PC-9 (cell line): ENCODE results near the gene KCNE4. TPM values are rescaled to one million over a fixed set of nuclear protein-coding genes. Genes with fewer than 3 reads are reported as not detected.

Source experiments
- BruUV-seq: library from RNA; stranded (reverse); fragments of 400-500 nt; replicated peaks from 2 replicates; lab custom pipeline; 2021; lab: Mats Ljungman, UMichigan
- CTCF ChIA-PET: fragments of 300-600 bp; sonication (Branson Sonifier 250); formaldehyde crosslinking; loops from one replicate; lab custom pipeline; 2022; ENCODE audit warnings: antibody characterized with exemption; lab: Charles Lee
- POLR2A ChIA-PET: fragments of 300-600 bp; sonication (Branson Sonifier 250); formaldehyde crosslinking; loops from one replicate; lab custom pipeline; 2022; ENCODE audit warnings: antibody characterized with exemption; ENCODE audit not compliant: unreplicated experiment; lab: Charles Lee
- DNase-seq, 2 experiments: peaks; one replicate each; pipeline versions ENCODE4 v3.0.0 to v3.0.0-alpha.2; 2015 to 2022; ENCODE audit warnings: mixed read lengths in 1 of 2
- H2AFZ ChIP-seq: fragments of 200-600 bp; sonication (generic); 2 replicates; pipeline ENCODE4 v1.8.1; 2017; ENCODE audit warnings: antibody characterized with exemption
- H3F3A ChIP-seq: fragments of 200-600 bp; sonication (generic); 2 replicates; pipeline ENCODE4 v1.8.1; 2017; ENCODE audit warnings: antibody characterized with exemption, mild to moderate bottlenecking, low read depth; ENCODE audit not compliant: insufficient read depth
- H3K27ac ChIP-seq: fragments of 200-600 bp; sonication (generic); 2 replicates; pipeline ENCODE4 v1.6.1; 2016; ENCODE audit warnings: mixed run types
- H3K27me3 ChIP-seq: fragments of 200-600 bp; sonication (generic); 2 replicates; pipeline ENCODE4 v1.6.1; 2016; ENCODE audit warnings: low read depth, mixed run types; ENCODE audit not compliant: insufficient read depth
- H3K36me3 ChIP-seq: fragments of 200-600 bp; sonication (generic); 2 replicates; pipeline ENCODE4 v1.6.1; 2016; ENCODE audit warnings: low read depth, mixed run types
- H3K4me1 ChIP-seq: fragments of 200-600 bp; sonication (generic); replicated peaks from 2 replicates; pipeline ENCODE4 v1.6.1; 2016; ENCODE audit warnings: mixed run types; ENCODE audit not compliant: insufficient read depth
- H3K4me2 ChIP-seq: fragments of 200-600 bp; sonication (generic); 2 replicates; pipeline ENCODE4 v1.6.1; 2017; ENCODE audit warnings: mixed run types
- H3K4me3 ChIP-seq: fragments of 200-600 bp; sonication (generic); 2 replicates; pipeline ENCODE4 v1.6.1; 2016; ENCODE audit warnings: mixed run types
- H3K79me2 ChIP-seq: fragments of 200-600 bp; sonication (generic); 2 replicates; pipeline ENCODE4 v1.6.1; 2017; ENCODE audit warnings: low read depth, mixed run types
- H3K9me2 ChIP-seq: fragments of 200-600 bp; sonication (generic); 2 replicates; pipeline ENCODE4 v1.8.1; 2017; ENCODE audit warnings: mild to moderate bottlenecking; ENCODE audit not compliant: insufficient read depth
- H3K9me3 ChIP-seq: fragments of 200-600 bp; sonication (generic); 2 replicates; pipeline ENCODE4 v1.8.1; 2016; ENCODE audit warnings: low read depth; ENCODE audit not compliant: insufficient read depth
- H4K20me1 ChIP-seq: fragments of 200-600 bp; sonication (generic); 2 replicates; pipeline ENCODE4 v1.8.1; 2017; ENCODE audit not compliant: insufficient read depth
- CTCF ChIP-seq: fragments of 200-600 bp; sonication (generic); conservative IDR thresholded peaks from 2 replicates; pipeline ENCODE4 v1.6.1; 2017; ENCODE audit warnings: mixed run types, antibody characterized with exemption, mild to moderate bottlenecking, moderate library complexity
- EZH2 ChIP-seq: fragments of 200-600 bp; sonication (generic); IDR thresholded peaks from 2 replicates; pipeline ENCODE4 v1.8.0; 2017; ENCODE audit warnings: antibody characterized with exemption, low read depth
- intact Hi-C: fragments of 100-400 bp; cut with micrococcal nuclease; formaldehyde crosslinking; loops from one replicate; pipeline ENCODE4 v1.10.0; 2022; ENCODE audit not compliant: unreplicated experiment
- total RNA-seq: library from RNA; stranded (reverse); gene quantifications from 2 replicates; pipeline ENCODE4 v1.2.3, GENCODE V29; 2021

Gene KCNE4
- total RNA-seq, 1 experiment from 2014 or later: 0.11 TPM

DNA sequence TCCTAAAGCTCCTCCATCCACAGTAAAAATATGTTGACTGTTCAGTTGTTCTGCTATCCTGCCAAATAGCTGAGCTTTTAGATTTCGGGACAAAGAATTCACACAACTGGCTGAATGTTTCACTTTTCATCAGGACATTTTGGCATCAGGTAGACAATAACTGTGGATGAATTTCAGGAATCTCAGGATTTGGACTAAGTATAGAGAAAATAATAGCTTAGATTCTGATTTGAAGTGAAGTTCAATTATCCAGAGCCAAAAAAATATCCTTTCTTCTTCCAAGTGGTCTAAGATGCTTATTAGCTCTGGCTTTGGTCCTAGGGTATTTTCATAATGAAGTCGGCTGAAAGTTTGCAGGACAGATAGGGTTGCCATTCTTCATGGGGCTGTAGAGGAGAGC, 16.1 kb downstream of the KCNE4 start:
- no peaks in the 10 kb centered on the region for H3K9me2 ChIP-seq
- CTCF ChIA-PET: interaction anchor here (0.6 kb wide), 1 partner anchor 698 kb away, joined by 3 read pairs; no protein-coding TSS in a partner anchor
- no peak overlapping the region for H3K27ac ChIP-seq
- DNase-seq: no peak
- no peaks in the 10 kb centered on the region for H3K36me3 ChIP-seq
- no TSS peak for BruUV-seq
- H3F3A ChIP-seq: no peaks in the 10 kb centered on the region
- no peak for TF ChIP-seq EZH2
- no peak for TF ChIP-seq CTCF
- no peaks in the 10 kb centered on the region for H3K9me3 ChIP-seq
- POLR2A ChIA-PET: no interaction called here
- no peak overlapping the region for H3K4me2 ChIP-seq
- H3K27me3 ChIP-seq: no peaks in the 10 kb centered on the region
- H2AFZ ChIP-seq: no peak overlapping the region
- no peaks in the 10 kb centered on the region for H3K79me2 ChIP-seq
- intact Hi-C loops: no loop called here
- H4K20me1 ChIP-seq: no peaks in the 10 kb centered on the region
- H3K4me3 ChIP-seq: no peak overlapping the region
- no peaks in the 10 kb centered on the region for H3K4me1 ChIP-seq

DNA sequence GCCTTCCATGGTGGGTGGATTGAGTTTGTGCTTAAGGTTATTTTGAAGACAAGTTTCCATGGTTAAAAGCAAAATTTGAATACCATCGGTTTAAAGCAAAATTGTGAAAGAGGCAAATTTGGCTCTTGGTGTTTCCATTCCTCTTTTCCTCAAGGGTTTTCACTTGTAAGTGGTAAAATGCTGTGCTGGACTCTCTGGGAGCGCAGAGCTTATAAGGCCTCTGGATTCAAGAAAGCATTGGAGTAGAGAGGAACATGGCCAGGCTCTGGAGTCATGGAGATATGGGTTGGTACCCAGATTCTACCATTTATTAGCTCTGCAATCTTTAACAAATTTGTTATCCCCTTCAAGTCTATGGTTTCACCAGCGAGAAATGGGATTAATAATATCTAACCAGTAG, 17.5 kb downstream of the KCNE4 start:
- TF ChIP-seq EZH2: no peak
- no peak for TF ChIP-seq CTCF
- POLR2A ChIA-PET: no interaction called here
- Histone ChIP-seq H3K4me2 (no peak overlapping the region), H3K9me3 (no peaks in the 10 kb centered on the region), H3K9me2 (no peaks in the 10 kb centered on the region), H4K20me1 (no peaks in the 10 kb centered on the region), H3K36me3 (no peaks in the 10 kb centered on the region), H2AFZ (no peak overlapping the region), H3K4me3 (no peak overlapping the region), H3K27me3 (no peaks in the 10 kb centered on the region), H3K27ac (no peak overlapping the region), H3F3A (no peaks in the 10 kb centered on the region), H3K79me2 (no peaks in the 10 kb centered on the region), H3K4me1 (no peaks in the 10 kb centered on the region)
- BruUV-seq: no TSS peak
- intact Hi-C loops: no loop called here
- CTCF ChIA-PET: no interaction called here
- no peak for DNase-seq

GRCh38 chr2:223069988-223070387, 18.0 kb downstream of the KCNE4 start:
- Histone ChIP-seq H4K20me1 (no peaks in the 10 kb centered on the region), H3K9me2 (no peaks in the 10 kb centered on the region), H2AFZ (no peak overlapping the region), H3K36me3 (no peaks in the 10 kb centered on the region), H3K27ac (no peak overlapping the region), H3K79me2 (no peaks in the 10 kb centered on the region), H3K4me2 (no peak overlapping the region), H3K4me1 (no peaks in the 10 kb centered on the region), H3K27me3 (no peaks in the 10 kb centered on the region), H3K9me3 (no peaks in the 10 kb centered on the region), H3F3A (no peaks in the 10 kb centered on the region), H3K4me3 (no peak overlapping the region)
- TF ChIP-seq CTCF (no peak), EZH2 (no peak)
- DNase-seq: no peak
- no TSS peak for BruUV-seq
- intact Hi-C loops: no loop called here
- CTCF ChIA-PET: no interaction called here
- POLR2A ChIA-PET: no interaction called here
